ENCODE results near the gene MYO3A. TPM values are rescaled to one million over a fixed set of nuclear protein-coding genes. Genes with fewer than 3 reads are reported as not detected.
A peak's percentile ranks its signal among the peaks of the same experiment; 100 is the strongest.

The MYO3A gene
- total RNA-seq, 4 donors from 2014 or later = 0.35 to 3.1 (median 1.9) TPM

GRCh38 chr10:26217396-26218086 lies 283.5 kb downstream of the MYO3A start:
- Histone ChIP-seq H3K9me3 (no peaks in the 10 kb centered on the region), H3K27ac (no peak overlapping the region), H3K4me1 (peaks cover 10 to 38% (median 18%) of the 10 kb centered on the region in 3 donors), H3K4me3 (peak overlapping the region in 1 of 4 donors; percentile 5), H3K36me3 (no peaks in the 10 kb centered on the region), H3K27me3 (peaks cover 18 to 100% (median 32%) of the 10 kb centered on the region in 4 donors)
- TF ChIP-seq POLR2A (IDR thresholded peaks at IDR 0.05) = no peak
- TF ChIP-seq CTCF (IDR thresholded peaks at IDR 0.05) = no peak
- no peak for DNase-seq
- intact Hi-C loops (cut with DNase I) = no loop called here
- 3 to 20% methylated on average over 1 to 28 of the region's 64 CpGs for WGBS, 2 donors

GRCh38 chr10:26219676-26220075 lies 285.6 kb downstream of the MYO3A start:
- no peaks in the 10 kb centered on the region for H3K9me3 ChIP-seq
- no peak for TF ChIP-seq CTCF (IDR thresholded peaks at IDR 0.05)
- TF ChIP-seq POLR2A (IDR thresholded peaks at IDR 0.05) = no peak
- intact Hi-C loops (cut with DNase I) = no loop called here
- peaks cover 10 to 37% (median 18%) of the 10 kb centered on the region in 3 donors for H3K4me1 ChIP-seq
- H3K36me3 ChIP-seq = no peaks in the 10 kb centered on the region
- peaks cover 18 to 97% (median 22%) of the 10 kb centered on the region in 4 donors for H3K27me3 ChIP-seq
- H3K27ac ChIP-seq = no peak overlapping the region
- no peak overlapping the region for H3K4me3 ChIP-seq
- 54 to 56% methylated on average over 1 of the region's 1 CpG for WGBS, 2 donors
- DNase-seq = no peak

GRCh38 chr10:26220901-26221300 lies 286.9 kb downstream of the MYO3A start:
- intact Hi-C loops (cut with DNase I) = no loop called here
- Histone ChIP-seq H3K27me3 (peaks cover 10 to 92% (median 16%) of the 10 kb centered on the region in 4 donors), H3K27ac (no peak overlapping the region), H3K36me3 (no peaks in the 10 kb centered on the region), H3K9me3 (no peaks in the 10 kb centered on the region), H3K4me1 (peaks cover 8 to 24% (median 12%) of the 10 kb centered on the region in 3 donors), H3K4me3 (no peak overlapping the region)
- no peak for DNase-seq
- TF ChIP-seq POLR2A (IDR thresholded peaks at IDR 0.05) = no peak
- no peak for TF ChIP-seq CTCF (IDR thresholded peaks at IDR 0.05)

- no peak for TF ChIP-seq POLR2A (IDR thresholded peaks at IDR 0.05)
- no peak for TF ChIP-seq CTCF (IDR thresholded peaks at IDR 0.05)
- WGBS, 2 donors = 25 to 28% methylated on average over 5 of the region's 9 CpGs
- Histone ChIP-seq H3K4me1 (peaks cover 6 to 18% (median 7%) of the 10 kb centered on the region in 3 donors), H3K27me3 (peaks cover 4 to 92% (median 12%) of the 10 kb centered on the region in 4 donors), H3K27ac (no peak overlapping the region), H3K4me3 (no peak overlapping the region), H3K36me3 (no peaks in the 10 kb centered on the region), H3K9me3 (no peaks in the 10 kb centered on the region)
- DNase-seq = no peak
- intact Hi-C loops (cut with DNase I) = no loop called here
Observed at GRCh38 chr10:26221541-26221940, 287.5 kb downstream of the MYO3A start.

GRCh38 chr10:26222563-26222962 lies 288.5 kb downstream of the MYO3A start:
- Histone ChIP-seq H3K4me3 (no peak overlapping the region), H3K36me3 (no peaks in the 10 kb centered on the region), H3K27me3 (peaks cover 0 to 91% (median 8%) of the 10 kb centered on the region in 4 donors), H3K9me3 (no peaks in the 10 kb centered on the region), H3K4me1 (peaks cover 5 to 8% (median 6%) of the 10 kb centered on the region in 3 donors), H3K27ac (no peak overlapping the region)
- DNase-seq = no peak
- intact Hi-C loops (cut with DNase I) = no loop called here
- WGBS, 2 donors = 20 to 36% methylated on average over 3 of the region's 3 CpGs
- TF ChIP-seq CTCF (IDR thresholded peaks at IDR 0.05) (no peak), POLR2A (IDR thresholded peaks at IDR 0.05) (no peak)

Measured in esophagus squamous epithelium (tissue), 5 donors.